T-helper 22 cell (primary cell): ENCODE data around the gene SYP.
"Not testable (repeated sequence)": the region's sequence is repeated elsewhere in the genome, so short reads cannot be mapped to it uniquely, and the experiment has no call there.

ENCODE experiments used
- DNase-seq: peaks from one replicate; pipeline ENCODE4 v3.0.0-alpha.2; 2020; ENCODE audit warnings: low read depth

The SYP gene

GRCh38 chrX:49189606-49190005 is 10.4 kb downstream of the SYP start:
- DNase-seq = no peak

- no peak for DNase-seq
Measured at GRCh38 chrX:49188468-49189076, 11.4 kb downstream of the SYP start.

- no peak for DNase-seq
Measured at GRCh38 chrX:49187526-49187925, 12.5 kb downstream of the SYP start.

GRCh38 chrX:49187028-49187394 is 13.0 kb downstream of the SYP start:
- DNase-seq = no peak

GRCh38 chrX:49186125-49187027 is 13.6 kb downstream of the SYP start, which contains the start of gene PRICKLE3:
Gene PRICKLE3 (minus strand): TSS chrX:49186373. CDS start chrX:49186297, 76 bp downstream.
- DNase-seq = peak; percentile 53

- peak; percentile 19 for DNase-seq
Measured at GRCh38 chrX:49184294-49185281, 15.4 kb downstream of the SYP start.

- DNase-seq = no peak
Measured at GRCh38 chrX:49183701-49184281, 16.2 kb downstream of the SYP start.

- DNase-seq = no peak
Measured at GRCh38 chrX:49179358-49179757, 20.6 kb downstream of the SYP start.

GRCh38 chrX:49178537-49178936 is 21.5 kb downstream of the SYP start:
- no peak for DNase-seq

- DNase-seq = no peak
Measured at GRCh38 chrX:49177873-49178480, 22.0 kb downstream of the SYP start.

- no peak for DNase-seq
Measured at GRCh38 chrX:49177338-49177833, 22.6 kb downstream of the SYP start.

GRCh38 chrX:49176421-49177326 is 23.3 kb downstream of the SYP start:
- DNase-seq = no peak

GRCh38 chrX:49175435-49176274 is 24.3 kb downstream of the SYP start:
- DNase-seq = no peak

- no peak for DNase-seq
Measured at GRCh38 chrX:49174723-49175122, 25.3 kb downstream of the SYP start.

- DNase-seq = not testable (repeated sequence)
Measured at GRCh38 chrX:49173544-49173943, 26.4 kb downstream of the SYP start.

GRCh38 chrX:49172280-49172780 is 27.7 kb downstream of the SYP start:
- DNase-seq = peak; percentile 58

GRCh38 chrX:49171752-49172279 is 28.2 kb downstream of the SYP start, which contains the start of gene PLP2:
Gene PLP2 (plus strand): TSS chrX:49171898. CDS start chrX:49172001, 103 bp downstream.
- DNase-seq = peak; percentile 65

GRCh38 chrX:49167740-49168108 is 32.3 kb downstream of the SYP start:
- no peak for DNase-seq
